Spleen (tissue), 7 donors: ENCODE measurements around the gene PPP1R18.

Experiments
- CTCF ChIP-seq, 11 experiments: fragments of 200-600 bp in 7 of 11; fragments of 450-650 bp in 4 of 11; sonication (generic) in 4 of 11; IDR thresholded peaks in 8 of 11; conservative IDR thresholded peaks in 3 of 11; 1 replicate in 7 of 11; 2 replicates in 4 of 11; pipeline versions ENCODE4 v1.4.0 to v1.8.0; 2016 to 2021; ENCODE audit warnings: antibody characterized with exemption in 11 of 11, inconsistent platforms in 4 of 11, mild to moderate bottlenecking in 1 of 11
- POLR2A ChIP-seq, 3 donors: fragments of 450-650 bp; IDR thresholded peaks; one replicate each; pipeline ENCODE4 v1.5.1; 2017; ENCODE audit warnings: antibody characterized with exemption in 3 of 3, mild to moderate bottlenecking in 1 of 3
- POLR2AphosphoS5 ChIP-seq, 3 donors: sonication (generic); formaldehyde crosslinking; IDR thresholded peaks; one replicate each; pipeline ENCODE4 v1.5.1; 2017; ENCODE audit warnings: antibody characterized with exemption in 3 of 3
- donor health status: DM: no; HTN: no; CAD: no; lungs with moderate emphysema.
- donor health status: DM: no; HTN: no; CAD: no.
- donor health status: DM: no; HTN: no; CAD: no.

DNA sequence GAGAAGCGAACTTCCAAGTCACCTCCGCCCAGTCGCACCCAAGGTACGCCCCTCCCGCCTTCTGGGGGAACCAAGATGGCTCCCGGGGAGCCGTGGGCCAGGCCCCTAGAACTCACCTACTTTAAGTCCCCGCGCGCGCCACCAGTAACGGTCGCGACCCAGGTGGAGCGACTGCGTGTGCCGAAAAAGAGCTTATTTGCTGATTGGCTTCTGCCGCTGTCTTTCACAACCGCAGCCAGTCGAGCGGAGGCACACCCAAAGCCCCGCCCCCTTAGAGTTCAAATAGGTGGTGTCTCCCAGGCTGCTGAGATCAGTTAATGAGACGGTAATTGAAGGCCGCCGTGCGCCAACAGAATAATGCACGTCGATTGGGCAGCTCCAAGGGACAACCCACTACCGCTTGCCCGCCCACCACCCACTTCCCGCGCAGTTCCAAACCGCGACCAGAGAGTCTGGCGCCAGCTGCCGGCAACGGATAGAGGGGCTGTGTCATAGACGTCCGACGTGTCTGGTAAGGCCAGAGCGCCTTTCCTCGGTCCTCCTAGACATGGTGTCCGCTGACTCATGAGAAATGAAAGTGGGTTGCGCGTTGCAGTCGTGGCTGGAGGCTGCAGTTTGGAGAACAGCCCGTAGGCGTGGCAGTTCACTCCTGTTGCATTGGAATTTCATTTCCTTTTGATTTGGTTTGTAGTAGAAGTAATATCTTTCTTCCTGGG lies 30.8 kb upstream of the PPP1R18 start, which contains the start of gene MDC1:
- TF ChIP-seq POLR2A (IDR thresholded peaks at IDR 0.05): peak; percentile 25 to 96 (median 92)
- peak; percentile 49 to 89 (median 76) for TF ChIP-seq CTCF (IDR thresholded peaks at IDR 0.05 in 8 of 11, conservative IDR thresholded peaks at IDR 0.05 in 3 of 11)
- peak; percentile 98 to 100 (median 99) for TF ChIP-seq POLR2AphosphoS5 (IDR thresholded peaks at IDR 0.05)
